Ishikawa (cell line): ENCODE data around the gene VPS45.

Source experiments
- CEBPB ChIP-seq: IDR thresholded peaks from 2 replicates; pipeline ENCODE4 v1.6.1; 2012
- EGR1 ChIP-seq: IDR thresholded peaks from 2 replicates; pipeline ENCODE4 v1.6.1; 2012
- EP300 ChIP-seq: IDR thresholded peaks from 2 replicates; pipeline ENCODE4 v1.6.1; 2012; ENCODE audit warnings: borderline replicate concordance
- FOXM1 ChIP-seq: IDR thresholded peaks from 2 replicates; pipeline ENCODE4 v1.6.1; 2012; ENCODE audit warnings: low read depth, borderline replicate concordance
- NFIC ChIP-seq: IDR thresholded peaks from 2 replicates; pipeline ENCODE4 v1.6.1; 2012
- RAD21 ChIP-seq: IDR thresholded peaks from 2 replicates; pipeline ENCODE4 v1.6.1; 2012; ENCODE audit warnings: low read depth
- TAF1 ChIP-seq: IDR thresholded peaks from 2 replicates; pipeline ENCODE4 v1.6.1; 2012; ENCODE audit warnings: low read depth, mild to moderate bottlenecking
- TCF12 ChIP-seq: IDR thresholded peaks from 2 replicates; pipeline ENCODE4 v1.6.1; 2012; ENCODE audit warnings: low read depth
- TEAD4 ChIP-seq: IDR thresholded peaks from 2 replicates; pipeline ENCODE4 v1.6.1; 2012
- YY1 ChIP-seq: IDR thresholded peaks from 2 replicates; pipeline ENCODE4 v1.6.1; 2012; ENCODE audit warnings: low read depth
- ZBTB7A ChIP-seq: IDR thresholded peaks from 2 replicates; pipeline ENCODE4 v1.6.1; 2012; ENCODE audit warnings: low read depth
- TF ChIP-seq, protein P1 (sequence below): IDR thresholded peaks from 2 replicates; pipeline ENCODE4 v1.6.1; 2012
- TF ChIP-seq, protein P2 (sequence below): IDR thresholded peaks from 2 replicates; pipeline ENCODE4 v1.6.1; 2012; ENCODE audit warnings: low read depth, mild to moderate bottlenecking

DNA sequence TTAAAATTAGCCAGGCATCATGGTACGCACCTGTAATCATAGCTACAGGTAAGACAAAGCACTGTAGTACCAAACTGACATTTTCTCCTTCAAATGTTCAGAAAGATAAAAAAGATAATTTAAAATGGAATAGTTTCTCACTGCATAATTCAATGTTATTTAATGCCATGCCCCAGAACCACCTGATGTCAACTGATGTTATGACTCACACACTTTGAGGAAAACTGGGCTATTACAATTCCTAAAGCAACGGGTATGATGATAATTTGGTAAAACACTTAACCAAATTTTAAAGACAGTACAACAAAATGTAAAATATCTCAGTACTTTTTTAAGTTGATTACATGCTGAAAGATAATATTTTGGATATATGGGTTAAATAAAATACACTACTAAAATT is 59.2 kb downstream of the VPS45 start:
- no peak for TF ChIP-seq RAD21
- no peak for TF ChIP-seq TAF1
- TF ChIP-seq CEBPB: no peak
- TF ChIP-seq FOXM1: no peak
- TF ChIP-seq, protein P1, sequence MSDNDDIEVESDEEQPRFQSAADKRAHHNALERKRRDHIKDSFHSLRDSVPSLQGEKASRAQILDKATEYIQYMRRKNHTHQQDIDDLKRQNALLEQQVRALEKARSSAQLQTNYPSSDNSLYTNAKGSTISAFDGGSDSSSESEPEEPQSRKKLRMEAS: no peak
- no peak for TF ChIP-seq YY1
- TF ChIP-seq, protein P2, sequence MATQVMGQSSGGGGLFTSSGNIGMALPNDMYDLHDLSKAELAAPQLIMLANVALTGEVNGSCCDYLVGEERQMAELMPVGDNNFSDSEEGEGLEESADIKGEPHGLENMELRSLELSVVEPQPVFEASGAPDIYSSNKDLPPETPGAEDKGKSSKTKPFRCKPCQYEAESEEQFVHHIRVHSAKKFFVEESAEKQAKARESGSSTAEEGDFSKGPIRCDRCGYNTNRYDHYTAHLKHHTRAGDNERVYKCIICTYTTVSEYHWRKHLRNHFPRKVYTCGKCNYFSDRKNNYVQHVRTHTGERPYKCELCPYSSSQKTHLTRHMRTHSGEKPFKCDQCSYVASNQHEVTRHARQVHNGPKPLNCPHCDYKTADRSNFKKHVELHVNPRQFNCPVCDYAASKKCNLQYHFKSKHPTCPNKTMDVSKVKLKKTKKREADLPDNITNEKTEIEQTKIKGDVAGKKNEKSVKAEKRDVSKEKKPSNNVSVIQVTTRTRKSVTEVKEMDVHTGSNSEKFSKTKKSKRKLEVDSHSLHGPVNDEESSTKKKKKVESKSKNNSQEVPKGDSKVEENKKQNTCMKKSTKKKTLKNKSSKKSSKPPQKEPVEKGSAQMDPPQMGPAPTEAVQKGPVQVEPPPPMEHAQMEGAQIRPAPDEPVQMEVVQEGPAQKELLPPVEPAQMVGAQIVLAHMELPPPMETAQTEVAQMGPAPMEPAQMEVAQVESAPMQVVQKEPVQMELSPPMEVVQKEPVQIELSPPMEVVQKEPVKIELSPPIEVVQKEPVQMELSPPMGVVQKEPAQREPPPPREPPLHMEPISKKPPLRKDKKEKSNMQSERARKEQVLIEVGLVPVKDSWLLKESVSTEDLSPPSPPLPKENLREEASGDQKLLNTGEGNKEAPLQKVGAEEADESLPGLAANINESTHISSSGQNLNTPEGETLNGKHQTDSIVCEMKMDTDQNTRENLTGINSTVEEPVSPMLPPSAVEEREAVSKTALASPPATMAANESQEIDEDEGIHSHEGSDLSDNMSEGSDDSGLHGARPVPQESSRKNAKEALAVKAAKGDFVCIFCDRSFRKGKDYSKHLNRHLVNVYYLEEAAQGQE: no peak
- TF ChIP-seq NFIC: no peak
- TF ChIP-seq EP300: no peak
- TF ChIP-seq EGR1: no peak
- TF ChIP-seq TCF12: no peak
- no peak for TF ChIP-seq TEAD4
- TF ChIP-seq ZBTB7A: no peak
